ENCODE measurements around the gene RNF125.

RNF125 gene

DNA sequence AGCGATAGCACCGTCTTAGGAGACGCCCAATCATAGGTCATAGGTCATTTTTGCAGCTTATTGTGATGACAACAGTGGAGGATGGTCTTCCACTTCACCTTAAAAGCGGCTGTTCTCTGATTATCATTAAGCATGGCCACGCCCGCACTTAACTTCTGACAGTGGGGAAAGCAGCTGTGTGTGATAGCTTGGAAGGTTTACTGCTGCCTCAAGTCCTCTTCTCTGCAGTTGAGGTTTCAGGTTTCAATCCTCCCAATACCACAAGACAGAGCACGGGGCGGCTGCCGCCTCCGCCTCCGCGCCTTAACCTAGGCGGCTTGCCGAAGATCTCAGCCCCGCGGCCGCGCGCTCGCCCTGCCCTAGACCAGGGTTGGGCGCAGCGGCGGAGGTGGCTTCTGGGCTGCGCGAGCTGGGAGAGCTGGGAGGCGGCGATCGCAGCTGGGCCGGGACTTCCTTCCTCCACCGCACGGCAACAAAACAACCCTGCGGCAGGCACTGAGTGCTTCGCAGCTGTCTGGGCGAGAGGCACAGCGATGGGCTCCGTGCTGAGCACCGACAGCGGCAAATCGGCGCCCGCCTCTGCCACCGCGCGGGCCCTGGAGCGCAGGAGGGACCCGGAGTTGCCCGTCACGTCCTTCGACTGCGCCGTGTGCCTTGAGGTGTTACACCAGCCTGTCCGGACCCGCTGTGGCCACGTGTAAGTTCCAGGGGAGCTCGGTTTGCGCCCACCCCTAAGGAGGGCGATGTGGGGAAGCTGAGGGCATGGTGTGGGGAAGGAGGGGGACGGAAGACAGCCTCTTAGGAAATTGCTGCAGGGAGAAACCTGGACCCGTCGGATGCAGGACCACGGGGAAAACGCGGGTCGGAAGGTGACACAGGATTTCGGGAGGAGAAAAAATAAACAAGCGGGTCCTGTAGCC, at the start of gene RNF125:
TSS of gene RNF125 (plus strand) at position 495 of the 920 bp plus-strand sequence. CDS start at position 534, 39 bp downstream.
- TF ChIP-seq, protein P1, sequence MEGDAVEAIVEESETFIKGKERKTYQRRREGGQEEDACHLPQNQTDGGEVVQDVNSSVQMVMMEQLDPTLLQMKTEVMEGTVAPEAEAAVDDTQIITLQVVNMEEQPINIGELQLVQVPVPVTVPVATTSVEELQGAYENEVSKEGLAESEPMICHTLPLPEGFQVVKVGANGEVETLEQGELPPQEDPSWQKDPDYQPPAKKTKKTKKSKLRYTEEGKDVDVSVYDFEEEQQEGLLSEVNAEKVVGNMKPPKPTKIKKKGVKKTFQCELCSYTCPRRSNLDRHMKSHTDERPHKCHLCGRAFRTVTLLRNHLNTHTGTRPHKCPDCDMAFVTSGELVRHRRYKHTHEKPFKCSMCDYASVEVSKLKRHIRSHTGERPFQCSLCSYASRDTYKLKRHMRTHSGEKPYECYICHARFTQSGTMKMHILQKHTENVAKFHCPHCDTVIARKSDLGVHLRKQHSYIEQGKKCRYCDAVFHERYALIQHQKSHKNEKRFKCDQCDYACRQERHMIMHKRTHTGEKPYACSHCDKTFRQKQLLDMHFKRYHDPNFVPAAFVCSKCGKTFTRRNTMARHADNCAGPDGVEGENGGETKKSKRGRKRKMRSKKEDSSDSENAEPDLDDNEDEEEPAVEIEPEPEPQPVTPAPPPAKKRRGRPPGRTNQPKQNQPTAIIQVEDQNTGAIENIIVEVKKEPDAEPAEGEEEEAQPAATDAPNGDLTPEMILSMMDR (IDR thresholded peaks at IDR 0.05; ENCODE audit: insufficient read depth, low read depth, low read length, missing control alignments), result no peak
- H3K4me3 ChIP-seq (ENCODE audit: low read depth, low read length), result peak within 1 kb of the TSS; percentile 89
- DNase-seq (ENCODE audit: low read depth), result peak; percentile 96

DNA sequence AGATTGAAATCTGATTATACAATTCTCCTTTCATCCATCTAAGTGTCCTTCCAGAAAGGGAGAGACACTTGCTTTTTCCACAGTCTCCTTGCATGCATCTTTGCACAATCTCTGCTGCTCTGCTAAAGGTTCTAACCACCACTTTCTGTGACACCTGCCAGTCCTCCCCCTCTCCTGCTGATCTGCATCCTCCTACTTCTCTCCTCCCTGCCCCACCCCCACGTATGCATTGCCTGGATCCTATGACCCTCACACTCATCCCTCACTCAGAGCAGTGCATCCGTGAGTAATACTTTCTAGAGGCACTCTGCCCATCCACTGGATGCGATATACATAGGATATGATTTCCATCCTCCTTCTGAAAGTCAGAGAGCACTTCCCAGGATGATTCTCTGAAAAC, 48.0 kb upstream of the RNF125 start:
- TF ChIP-seq, protein P1 (IDR thresholded peaks at IDR 0.05; ENCODE audit: insufficient read depth, low read depth, low read length, missing control alignments), result no peak
- H3K4me3 ChIP-seq (ENCODE audit: low read depth, low read length), result no peak overlapping the region
- DNase-seq (ENCODE audit: low read depth), result no peak

DNA sequence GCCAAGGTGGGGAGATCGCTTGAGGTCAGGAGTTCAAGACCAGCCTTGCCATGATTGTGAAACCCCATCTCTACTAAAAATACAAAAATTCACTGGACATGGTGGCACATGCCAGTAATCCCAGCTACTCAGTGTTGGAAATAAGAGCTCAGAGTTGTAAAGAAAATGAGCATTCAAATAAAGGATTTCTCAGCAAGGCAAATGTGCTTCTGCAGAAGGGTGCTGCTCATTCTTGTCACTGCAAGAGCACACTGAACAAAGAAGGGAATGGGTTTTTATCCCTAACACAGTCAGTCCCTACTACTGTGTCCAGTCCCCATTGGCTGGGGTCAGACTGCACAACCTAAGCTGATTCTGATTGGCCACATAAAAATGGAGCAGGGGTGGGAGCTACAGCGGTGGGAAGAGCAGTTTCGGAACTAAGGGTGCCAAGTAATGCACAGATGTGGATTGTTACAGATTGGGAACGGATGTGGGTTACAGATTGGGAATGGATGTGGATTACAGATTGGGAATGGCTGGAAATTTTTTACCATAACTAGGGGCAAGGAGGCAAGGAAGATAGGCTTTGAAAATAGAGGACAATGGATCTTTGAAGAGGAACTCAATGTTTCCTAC, 44.6 kb upstream of the RNF125 start:
- DNase-seq (ENCODE audit: low read depth), result no peak
- H3K4me3 ChIP-seq (ENCODE audit: low read depth, low read length), result no peak overlapping the region
- TF ChIP-seq, protein P1 (IDR thresholded peaks at IDR 0.05; ENCODE audit: insufficient read depth, low read depth, low read length, missing control alignments), result no peak

DNA sequence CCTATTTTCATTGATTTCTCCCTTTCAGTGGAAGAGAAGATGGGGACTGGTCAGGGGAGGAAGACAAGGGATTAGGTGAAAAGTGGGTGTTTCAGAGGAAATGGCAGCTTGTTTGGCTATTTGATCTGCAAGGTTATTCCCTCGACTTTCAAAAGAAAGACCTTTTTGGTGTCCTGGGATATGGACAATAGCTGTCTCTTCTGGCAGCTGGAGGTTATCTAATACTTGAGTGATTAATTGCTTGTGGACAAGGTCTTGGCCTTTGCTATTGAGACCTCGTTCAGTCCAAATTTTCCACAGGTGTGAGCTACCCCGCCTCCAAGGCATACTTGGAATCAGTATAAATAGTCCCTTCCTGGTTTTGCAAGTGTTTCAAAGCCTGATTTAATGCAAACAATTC, 42.4 kb upstream of the RNF125 start:
- H3K4me3 ChIP-seq (ENCODE audit: low read depth, low read length), result no peak overlapping the region
- DNase-seq (ENCODE audit: low read depth), result no peak
- TF ChIP-seq, protein P1 (IDR thresholded peaks at IDR 0.05; ENCODE audit: insufficient read depth, low read depth, low read length, missing control alignments), result no peak

DNA sequence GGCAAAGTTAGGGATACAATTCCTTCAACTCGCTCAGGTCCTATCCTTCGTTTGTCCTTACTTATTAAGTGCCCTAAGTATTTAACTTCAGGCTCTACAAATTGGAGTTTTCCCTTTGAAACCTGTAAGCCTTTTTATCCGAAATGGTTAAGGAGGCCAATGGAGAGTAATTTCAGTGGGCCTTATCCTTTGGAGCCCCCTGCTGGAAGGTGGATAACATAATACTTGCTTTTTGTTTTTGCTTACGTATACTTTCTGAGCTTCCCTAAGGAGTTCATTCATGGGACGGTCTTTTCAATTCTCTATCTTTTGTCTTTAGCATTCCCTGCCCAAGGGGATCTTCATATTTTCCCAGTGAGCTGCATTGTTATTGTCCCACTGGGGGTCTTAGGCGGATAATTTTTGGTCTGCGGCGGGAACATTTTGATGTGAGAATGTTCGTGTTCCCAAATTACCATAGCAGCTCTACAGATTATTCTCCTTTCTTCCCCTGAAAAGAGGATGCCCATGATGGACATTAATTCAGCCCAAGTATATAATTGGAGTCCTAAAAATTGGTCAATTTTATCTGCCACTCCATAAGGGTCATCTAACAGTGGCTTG, 41.3 kb upstream of the RNF125 start:
- TF ChIP-seq, protein P1 (IDR thresholded peaks at IDR 0.05; ENCODE audit: insufficient read depth, low read depth, low read length, missing control alignments), result peak; percentile 29
- H3K4me3 ChIP-seq (ENCODE audit: low read depth, low read length), result no peak overlapping the region
- peak; percentile 46 for DNase-seq (ENCODE audit: low read depth)

DNA sequence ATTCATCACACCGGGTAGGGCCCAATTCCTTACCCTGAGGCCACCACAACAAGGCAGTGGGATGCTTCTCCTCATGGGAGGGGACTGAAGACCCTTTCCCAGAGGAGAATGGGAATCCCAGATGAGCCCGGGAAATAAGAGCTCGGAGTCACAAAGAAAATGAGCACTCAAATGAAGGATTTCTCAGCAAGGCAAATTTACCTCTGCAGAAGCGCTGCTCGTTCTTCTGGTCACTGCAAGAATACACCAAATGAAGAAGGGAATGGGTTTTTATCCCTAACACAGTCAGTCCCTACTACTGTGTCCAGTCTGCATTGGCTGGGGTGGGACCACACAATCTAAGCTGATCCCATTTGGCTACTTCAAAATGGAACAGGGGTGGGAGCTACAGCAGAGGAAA, 40.0 kb upstream of the RNF125 start:
- DNase-seq (ENCODE audit: low read depth), result no peak
- TF ChIP-seq, protein P1 (IDR thresholded peaks at IDR 0.05; ENCODE audit: insufficient read depth, low read depth, low read length, missing control alignments), result no peak
- H3K4me3 ChIP-seq (ENCODE audit: low read depth, low read length), result no peak overlapping the region
